Stimulated activated CD4-positive, alpha-beta T cell treated with anti-CD3 and anti-CD28 coated beads, TNF-alpha, amount 100 ng/mL, for 1 hour (primary cell): ENCODE data around the gene KRT16.
"Not testable (repeated sequence)": the region's sequence is repeated elsewhere in the genome, so short reads cannot be mapped to it uniquely, and the experiment has no call there.

Experiments
- DNase-seq, 3 donors: peaks; one replicate each; pipeline ENCODE4 v3.0.0-alpha.2; 2020; ENCODE audit warnings: low read depth in 3 of 3, low spot score in 1 of 3

Gene KRT16

GRCh38 chr17:41612376-41613160 lies at the start of gene KRT16:
KRT16 (minus strand) TSS chr17:41612767; CDS start chr17:41612688, 79 bp downstream.
- DNase-seq = not testable (repeated sequence)

- no peak for DNase-seq
Measured at GRCh38 chr17:41660221-41660711, 47.7 kb upstream of the KRT16 start.

- DNase-seq = no peak
Measured at GRCh38 chr17:41659427-41660212, 47.1 kb upstream of the KRT16 start.

- no peak for DNase-seq
Measured at GRCh38 chr17:41658846-41659245, 46.3 kb upstream of the KRT16 start.

GRCh38 chr17:41657936-41658335 lies 45.4 kb upstream of the KRT16 start:
- DNase-seq = no peak

- no peak for DNase-seq
Measured at GRCh38 chr17:41657176-41657754, 44.7 kb upstream of the KRT16 start.

- no peak for DNase-seq
Measured at GRCh38 chr17:41656249-41657023, 43.9 kb upstream of the KRT16 start.

- no peak for DNase-seq
Measured at GRCh38 chr17:41655611-41656111, 43.1 kb upstream of the KRT16 start.

GRCh38 chr17:41654678-41655607 lies 42.4 kb upstream of the KRT16 start:
- DNase-seq = no peak

- DNase-seq = no peak
Measured at GRCh38 chr17:41653892-41654677, 41.5 kb upstream of the KRT16 start.

GRCh38 chr17:41653421-41653820 lies 40.9 kb upstream of the KRT16 start:
- DNase-seq = no peak

- no peak for DNase-seq
Measured at GRCh38 chr17:41652461-41652970, 39.9 kb upstream of the KRT16 start.

GRCh38 chr17:41651625-41652460 lies 39.3 kb upstream of the KRT16 start:
- DNase-seq = no peak

GRCh38 chr17:41650794-41651624 lies 38.4 kb upstream of the KRT16 start:
- DNase-seq = no peak

- DNase-seq = no peak
Measured at GRCh38 chr17:41649923-41650519, 37.5 kb upstream of the KRT16 start.

- peak; percentile 48 to 88 (median 73) for DNase-seq
Measured at GRCh38 chr17:41648411-41649195, 36.0 kb upstream of the KRT16 start.
